K562 (cell line): ENCODE measurements around the gene RPRD1B. TPM values are rescaled to one million over a fixed set of nuclear protein-coding genes. Genes with fewer than 3 reads are reported as not detected.

Experiments
- ATAC-seq: fragments of 200-7000 bp; cut with Tn5 transposase; 3 replicates; pipeline ENCODE4 v1.9.1; 2020; ENCODE audit warnings: moderate library complexity
- BruUV-seq: library from RNA; stranded (reverse); fragments of 400-500 nt; replicated peaks from 2 replicates; lab custom pipeline; 2021; lab: Mats Ljungman, UMichigan
- CTCF ChIA-PET: fragments of 300-600 bp; formaldehyde crosslinking; extraction: SDS; loops from one replicate; lab custom pipeline; 2021; ENCODE audit warnings: low intra/inter-chr PET ratio; lab: Yijun Ruan, JAX
- POLR2A ChIA-PET: fragments of 300-600, 350-650 bp; sonication (Branson Sonifier 250); formaldehyde crosslinking; extraction: SDS; loops from one replicate; lab custom pipeline; 2021; ENCODE audit warnings: antibody characterized with exemption, inconsistent platforms; lab: Yijun Ruan, JAX
- DNase-seq, 4 experiments: peaks; one replicate each; pipeline versions ENCODE4 v3.0.0 to v3.0.0-alpha.2; 2011 to 2018; ENCODE audit warnings: low spot score in 3 of 4, mixed read lengths in 3 of 4; ENCODE audit errors: extremely low read depth in 1 of 4
- FAIRE-seq: peaks from 2 replicates; lab custom pipeline; 2011; peaks lifted over from hg19 to GRCh38; lab: Jason Lieb, UNC
- H2AFZ ChIP-seq: 2 replicates; pipeline ENCODE4 v1.6.0; 2011; ENCODE audit warnings: low read depth, low read length, control low read depth, inconsistent platforms
- H3K27ac ChIP-seq: fragments of 200-600 bp; 3 replicates; pipeline ENCODE4 v1.8.0; 2011; ENCODE audit warnings: low read depth, mild to moderate bottlenecking, control low read depth, inconsistent platforms, low read length, moderate library complexity, mixed read lengths; ENCODE audit errors: extremely low read depth
- H3K27me3 ChIP-seq, 2 experiments: fragments of 300-600 bp in 1 of 2; 2 replicates in 1 of 2; 3 replicates in 1 of 2; pipeline versions ENCODE4 v1.6.0 to v1.8.0; 2011; ENCODE audit warnings: inconsistent platforms in 2 of 2, low read length in 2 of 2, mild to moderate bottlenecking in 1 of 2, mixed read lengths in 1 of 2, moderate library complexity in 1 of 2; ENCODE audit not compliant: control insufficient read depth in 2 of 2, insufficient read depth in 2 of 2
- H3K36me3 ChIP-seq: fragments of 300-600 bp; 3 replicates; pipeline ENCODE4 v1.8.0; 2011; ENCODE audit warnings: mild to moderate bottlenecking, low read length, inconsistent platforms; ENCODE audit not compliant: control insufficient read depth, insufficient read depth
- H3K4me1 ChIP-seq, 2 experiments: fragments of 200-600 bp in 1 of 2; replicated peaks in 1 of 2; 2 replicates in 1 of 2; 3 replicates in 1 of 2; pipeline versions ENCODE4 v1.5.1 to v1.8.0; 2011; ENCODE audit warnings: inconsistent platforms in 2 of 2, low read length in 2 of 2, mild to moderate bottlenecking in 1 of 2, mixed read lengths in 1 of 2, moderate library complexity in 1 of 2; ENCODE audit not compliant: control insufficient read depth in 2 of 2, insufficient read depth in 2 of 2
- H3K4me2 ChIP-seq: 2 replicates; pipeline ENCODE4 v1.6.1; 2011; ENCODE audit warnings: low read length, control low read depth, inconsistent platforms, mixed read lengths; ENCODE audit not compliant: insufficient read depth
- H3K4me3 ChIP-seq: fragments of 200-600 bp; sonication (generic), shearing (Covaris generic); 2 replicates; pipeline ENCODE4 v1.5.1; 2016; ENCODE audit warnings: control low read depth, inconsistent platforms
- H3K79me2 ChIP-seq: fragments of 200-600 bp; 3 replicates; pipeline ENCODE4 v1.8.0; 2011; ENCODE audit warnings: low read length, inconsistent platforms; ENCODE audit not compliant: control insufficient read depth, insufficient read depth
- H3K9ac ChIP-seq, 2 experiments: 2 replicates each; pipeline versions ENCODE4 v1.6.0 to v1.6.1; 2011; ENCODE audit warnings: low read depth in 2 of 2, low read length in 2 of 2, control low read depth in 1 of 2, inconsistent platforms in 1 of 2, mild to moderate bottlenecking in 1 of 2, mixed read lengths in 1 of 2; ENCODE audit not compliant: insufficient read depth in 1 of 2
- H3K9me1 ChIP-seq: one replicate; pipeline ENCODE4 v1.6.0; 2011; ENCODE audit warnings: inconsistent platforms, mild to moderate bottlenecking, low read length, moderate library complexity; ENCODE audit not compliant: control insufficient read depth, insufficient read depth
- H3K9me3 ChIP-seq: replicated peaks from 2 replicates; pipeline ENCODE4 v1.5.1; 2011; ENCODE audit warnings: low read depth, low read length, inconsistent platforms; ENCODE audit not compliant: control insufficient read depth, insufficient read depth
- H4K20me1 ChIP-seq: replicated peaks from 2 replicates; pipeline ENCODE4 v1.6.1; 2011; ENCODE audit warnings: low read length, inconsistent platforms, mixed read lengths; ENCODE audit not compliant: control insufficient read depth, insufficient read depth
- ATF6 ChIP-seq: sonication (generic); formaldehyde crosslinking; IDR thresholded peaks from 2 replicates; pipeline ENCODE4 v1.4.0; 2020; ENCODE audit warnings: mild to moderate bottlenecking, missing genetic modification reagents
- CBX1 ChIP-seq: sonication (generic); IDR thresholded peaks from 2 replicates; pipeline ENCODE4 v1.6.1; 2016; ENCODE audit warnings: antibody characterized with exemption, low read depth, mild to moderate bottlenecking
- FOXP1 ChIP-seq: sonication (generic); formaldehyde crosslinking; IDR thresholded peaks from 2 replicates; pipeline ENCODE4 v1.8.0; 2022; ENCODE audit warnings: mild to moderate bottlenecking, missing genetic modification reagents
- HDGF ChIP-seq: fragments of 450-650 bp; IDR thresholded peaks from 2 replicates; pipeline ENCODE4 v1.6.1; 2016
- HINFP ChIP-seq: fragments of 450-650 bp; conservative IDR thresholded peaks from 2 replicates; pipeline ENCODE4 v1.6.1; 2016; ENCODE audit warnings: missing genetic modification characterization, low read depth, mild to moderate bottlenecking, control low read depth, missing compliant biosample characterization
- KLF1 ChIP-seq: fragments of 450-650 bp; IDR thresholded peaks from 2 replicates; pipeline ENCODE4 v1.6.1; 2016; ENCODE audit warnings: missing genetic modification characterization, missing compliant biosample characterization
- LARP7 ChIP-seq: fragments of 450-650 bp; IDR thresholded peaks from 2 replicates; pipeline ENCODE4 v1.6.1; 2016
- MAFK ChIP-seq: IDR thresholded peaks from 2 replicates; pipeline ENCODE4 v1.6.1; 2011; ENCODE audit warnings: low read length, improper control_type of control experiment
- MAZ ChIP-seq, 2 experiments: fragments of 450-650 bp in 1 of 2; sonication (generic) in 1 of 2; formaldehyde crosslinking; IDR thresholded peaks in 1 of 2; conservative IDR thresholded peaks in 1 of 2; 2 replicates each; pipeline versions ENCODE4 v1.4.0 to v1.5.0; 2020; ENCODE audit warnings: mild to moderate bottlenecking in 1 of 2, missing genetic modification reagents in 1 of 2
- SNRNP70 ChIP-seq: fragments of 200-400 bp; formaldehyde crosslinking; optimal IDR thresholded peaks from 2 replicates; pipeline ENCODE3; 2017; ENCODE audit warnings: low read depth, low read length
- SRF ChIP-seq, 2 experiments: fragments of 250-450, 450-650 bp in 1 of 2; sonication (Bioruptor Pico) in 1 of 2; sonication (generic) in 1 of 2; formaldehyde crosslinking; IDR thresholded peaks; 2 replicates each; pipeline versions ENCODE4 v1.5.0 to v1.5.1; 2020 to 2022; ENCODE audit warnings: mild to moderate bottlenecking in 1 of 2, missing genetic modification reagents in 1 of 2
- TARDBP ChIP-seq: fragments of 450-650 bp; IDR thresholded peaks from 2 replicates; pipeline ENCODE4 v1.6.1; 2016
- TRIM24 ChIP-seq, 2 experiments: fragments of 450-650 bp; IDR thresholded peaks; 2 replicates each; pipeline ENCODE4 v1.6.1; 2016
- U2AF1 ChIP-seq: fragments of 200-400 bp; formaldehyde crosslinking; optimal IDR thresholded peaks from 2 replicates; pipeline ENCODE3; 2017; ENCODE audit warnings: mild to moderate bottlenecking, low read depth, low read length, moderate library complexity
- ZNF217 ChIP-seq: sonication (generic); formaldehyde crosslinking; IDR thresholded peaks from 2 replicates; pipeline ENCODE4 v1.8.0; 2022; ENCODE audit warnings: mild to moderate bottlenecking, missing genetic modification reagents
- ZNF699 ChIP-seq: fragments of 250-450 bp; sonication (Bioruptor Pico); IDR thresholded peaks from 2 replicates; pipeline ENCODE4 v1.8.0; 2021; ENCODE audit warnings: mild to moderate bottlenecking, moderate library complexity; ENCODE audit not compliant: insufficient replicate concordance
- WGBS: fragments of 100-300 bp; shearing (Covaris generic); methylation state at CpG from one replicate; pipeline ENCODE4 v1.1.6; 2016; ENCODE audit warnings: low coverage, mixed read lengths; ENCODE audit not compliant: insufficient coverage; ENCODE audit errors: missing lambda C conversion rate; 5-methylcytosine and 5-hydroxymethylcytosine counted together
- in situ Hi-C: fragments of 300-500 bp; cut with MboI; formaldehyde crosslinking; loops from 4 replicates; pipeline ENCODE4 v1.15.0; 2018; ENCODE audit warnings: inconsistent platforms, mixed read lengths
- intact Hi-C: fragments of 100-400 bp; cut with micrococcal nuclease; formaldehyde crosslinking; loops from 2 replicates; pipeline ENCODE4 v1.14.2; 2022
- polyA plus RNA-seq, 8 experiments: library from polyadenylated mRNA; depleted of rRNA in 4 of 8; stranded (reverse) in 5 of 8; unstranded in 3 of 8; fragments of >200 nt; fragmentation: Nextera tagmentation in 2 of 8; fragmentation: Illumina TruSeq in 1 of 8; extraction: Ambion mirVana in 2 of 8; extraction: Trizol in 1 of 8; gene quantifications; 2 replicates each; pipeline versions ENCODE4 v1.2.1 to v1.2.3, GENCODE V29; 2011 to 2014; ENCODE audit warnings: inconsistent platforms in 1 of 8, missing spikeins in 1 of 8
- total RNA-seq, 7 experiments: library from RNA; depleted of rRNA in 6 of 7; stranded (reverse); fragments of >200 nt in 6 of 7; fragmentation: Illumina TruSeq in 2 of 7; extraction: Trizol in 2 of 7; gene quantifications; 2 replicates each; pipeline versions ENCODE4 v1.2.1 to v1.2.3, GENCODE V29; 2011 to 2021; ENCODE audit warnings: low replicate concordance in 1 of 7
- TF ChIP-seq, protein P1 (sequence below): IDR thresholded peaks from 3 replicates; pipeline ENCODE4 v1.6.1; 2011; ENCODE audit warnings: borderline replicate concordance, mild to moderate bottlenecking, moderate library complexity; ENCODE audit not compliant: insufficient read length; ENCODE audit errors: extremely low read depth

RPRD1B gene
- total and polyA plus RNA-seq, 9 of the 15 experiments (the other 6 are each of a cell fraction or from before 2014, with no cell fraction given) = 5.5 to 43.0 (median 24.4) TPM

DNA sequence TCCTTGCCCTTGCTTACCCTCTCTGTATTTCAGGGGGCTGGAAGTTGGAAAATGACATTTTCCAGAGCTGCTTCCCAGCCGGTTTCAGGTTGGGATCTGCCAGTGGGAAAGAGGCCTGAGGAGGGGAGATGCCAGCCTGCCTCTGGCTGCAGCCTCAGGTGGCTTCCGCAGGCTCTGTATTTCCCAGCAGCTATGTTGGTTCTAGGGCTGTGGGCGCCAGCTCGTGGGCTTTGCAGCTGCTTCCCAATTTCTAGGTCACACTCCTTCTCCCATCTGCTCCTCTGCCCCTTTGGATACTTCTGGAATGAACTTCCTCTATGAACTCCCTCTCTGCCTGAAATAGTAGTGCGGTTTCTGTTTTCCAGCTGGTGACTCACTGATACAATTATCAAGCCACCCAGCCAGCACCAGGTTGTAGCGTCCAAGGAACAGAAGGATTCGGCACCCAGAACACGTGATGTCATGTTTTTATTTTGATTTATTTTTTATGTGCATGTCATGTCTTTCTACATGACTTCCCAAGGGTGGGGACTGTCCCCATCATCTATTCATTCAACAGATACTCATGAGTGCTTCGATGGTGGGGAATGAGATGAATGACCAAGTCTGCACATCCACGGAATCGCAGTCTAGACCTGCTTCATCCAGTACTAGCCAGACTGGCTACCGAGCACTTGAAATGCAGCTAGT lies 93.5 kb downstream of the RPRD1B start:
- FAIRE-seq = peak; percentile 95
- H3K79me2 ChIP-seq = no peaks in the 10 kb centered on the region
- peaks cover 18% of the 10 kb centered on the region; the same call in 2 of the 3 replicates for H3K36me3 ChIP-seq
- no peaks in the 10 kb centered on the region for H3K27me3 ChIP-seq
- H3K4me2 ChIP-seq = peak overlapping the region; percentile 59
- intact Hi-C loops = no loop called here
- peak; percentile 71 for ATAC-seq
- peaks cover 41 to 52% of the 10 kb centered on the region in 2 experiments for H3K4me1 ChIP-seq
- BruUV-seq = no TSS peak
- ChIA-PET POLR2A (interaction anchor here (0.6 to 3.4 kb wide), 6 partner anchors 10 to 508 kb away, joined by 3 to 13 read pairs (median 3); no protein-coding TSS in a partner anchor), CTCF (no interaction called here)
- no peaks in the 10 kb centered on the region for H3K9me3 ChIP-seq
- 8% methylated on average over 12 of the region's 12 CpGs for WGBS
- H4K20me1 ChIP-seq = no peaks in the 10 kb centered on the region
- peak; percentile 45 to 86 (median 62) for DNase-seq
- H3K27ac ChIP-seq = peak overlapping the region; percentile 58
- peak overlapping the region; percentile 56 for H2AFZ ChIP-seq
- in situ Hi-C loops = no loop called here
- peak overlapping the region; percentile 44 to 73 for H3K9ac ChIP-seq
- no peaks in the 10 kb centered on the region for H3K9me1 ChIP-seq
- H3K4me3 ChIP-seq = no peak overlapping the region
- TF ChIP-seq MAFK = no peak
- no peak for TF ChIP-seq KLF1 (tag)
- TF ChIP-seq U2AF1 = no peak
- no peak for TF ChIP-seq HINFP
- peak; percentile 58 to 76 for TF ChIP-seq TRIM24 (IDR thresholded peaks at IDR 0.05)
- TF ChIP-seq SRF (CRISPR knock-in tag; IDR thresholded peaks at IDR 0.05) = no peak
- TF ChIP-seq ZNF699 (CRISPR knock-in tag) = no peak
- TF ChIP-seq ZNF217 (CRISPR knock-in tag) = no peak
- no peak for TF ChIP-seq LARP7
- TF ChIP-seq, protein P1, sequence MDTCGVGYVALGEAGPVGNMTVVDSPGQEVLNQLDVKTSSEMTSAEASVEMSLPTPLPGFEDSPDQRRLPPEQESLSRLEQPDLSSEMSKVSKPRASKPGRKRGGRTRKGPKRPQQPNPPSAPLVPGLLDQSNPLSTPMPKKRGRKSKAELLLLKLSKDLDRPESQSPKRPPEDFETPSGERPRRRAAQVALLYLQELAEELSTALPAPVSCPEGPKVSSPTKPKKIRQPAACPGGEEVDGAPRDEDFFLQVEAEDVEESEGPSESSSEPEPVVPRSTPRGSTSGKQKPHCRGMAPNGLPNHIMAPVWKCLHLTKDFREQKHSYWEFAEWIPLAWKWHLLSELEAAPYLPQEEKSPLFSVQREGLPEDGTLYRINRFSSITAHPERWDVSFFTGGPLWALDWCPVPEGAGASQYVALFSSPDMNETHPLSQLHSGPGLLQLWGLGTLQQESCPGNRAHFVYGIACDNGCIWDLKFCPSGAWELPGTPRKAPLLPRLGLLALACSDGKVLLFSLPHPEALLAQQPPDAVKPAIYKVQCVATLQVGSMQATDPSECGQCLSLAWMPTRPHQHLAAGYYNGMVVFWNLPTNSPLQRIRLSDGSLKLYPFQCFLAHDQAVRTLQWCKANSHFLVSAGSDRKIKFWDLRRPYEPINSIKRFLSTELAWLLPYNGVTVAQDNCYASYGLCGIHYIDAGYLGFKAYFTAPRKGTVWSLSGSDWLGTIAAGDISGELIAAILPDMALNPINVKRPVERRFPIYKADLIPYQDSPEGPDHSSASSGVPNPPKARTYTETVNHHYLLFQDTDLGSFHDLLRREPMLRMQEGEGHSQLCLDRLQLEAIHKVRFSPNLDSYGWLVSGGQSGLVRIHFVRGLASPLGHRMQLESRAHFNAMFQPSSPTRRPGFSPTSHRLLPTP = no peak
- peak; percentile 42; the same call in 1 of the 2 replicates for TF ChIP-seq TARDBP
- no peak for TF ChIP-seq HDGF
- TF ChIP-seq SNRNP70 = no peak
- no peak for TF ChIP-seq CBX1
- TF ChIP-seq FOXP1 = no peak
- 0 out of 2 replicates have a peak, but pooled peaks have one; percentile 40 for TF ChIP-seq ATF6
- TF ChIP-seq MAZ (CRISPR knock-in tag; conservative IDR thresholded peaks at IDR 0.05 in 1 of 2, IDR thresholded peaks at IDR 0.05 in 1 of 2) = peak in 1 of 2 experiments; percentile 11; a peak in 1 of 4 replicates
